B cell (primary cell): Measurements from ENCODE around the gene RBBP8.

Experiments used
- EZH2 ChIP-seq: IDR thresholded peaks from 2 replicates; pipeline ENCODE4 v1.6.1; 2012; ENCODE audit warnings: borderline replicate concordance, low read depth, mild to moderate bottlenecking, moderate library complexity, low read length; ENCODE audit not compliant: insufficient read depth, poor library complexity, severe bottlenecking
- TF ChIP-seq, protein P1 (sequence below): fragments of 200-600 bp; IDR thresholded peaks from one replicate; pipeline ENCODE4 v1.8.0; 2022; ENCODE audit warnings: antibody characterized with exemption, mild to moderate bottlenecking

DNA sequence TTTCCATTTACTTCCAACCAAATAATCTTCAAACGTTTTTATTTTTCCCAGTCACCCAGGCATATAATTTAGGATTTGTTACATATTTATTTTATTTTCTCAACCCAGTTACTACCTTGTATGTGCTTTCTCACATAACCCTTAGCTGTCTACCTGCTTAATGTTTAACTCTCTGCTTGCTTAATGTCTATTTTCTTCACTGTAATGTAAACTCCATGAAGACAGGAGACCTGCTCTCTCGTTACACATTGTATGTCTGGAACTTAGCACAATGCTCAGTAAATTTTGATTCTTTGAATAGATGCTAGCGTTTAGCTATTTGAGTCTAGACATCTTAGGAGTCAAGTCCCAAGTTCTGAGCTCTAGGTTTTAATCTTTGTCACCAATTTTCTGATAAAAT is 70.2 kb downstream of the RBBP8 start:
- TF ChIP-seq, protein P1, sequence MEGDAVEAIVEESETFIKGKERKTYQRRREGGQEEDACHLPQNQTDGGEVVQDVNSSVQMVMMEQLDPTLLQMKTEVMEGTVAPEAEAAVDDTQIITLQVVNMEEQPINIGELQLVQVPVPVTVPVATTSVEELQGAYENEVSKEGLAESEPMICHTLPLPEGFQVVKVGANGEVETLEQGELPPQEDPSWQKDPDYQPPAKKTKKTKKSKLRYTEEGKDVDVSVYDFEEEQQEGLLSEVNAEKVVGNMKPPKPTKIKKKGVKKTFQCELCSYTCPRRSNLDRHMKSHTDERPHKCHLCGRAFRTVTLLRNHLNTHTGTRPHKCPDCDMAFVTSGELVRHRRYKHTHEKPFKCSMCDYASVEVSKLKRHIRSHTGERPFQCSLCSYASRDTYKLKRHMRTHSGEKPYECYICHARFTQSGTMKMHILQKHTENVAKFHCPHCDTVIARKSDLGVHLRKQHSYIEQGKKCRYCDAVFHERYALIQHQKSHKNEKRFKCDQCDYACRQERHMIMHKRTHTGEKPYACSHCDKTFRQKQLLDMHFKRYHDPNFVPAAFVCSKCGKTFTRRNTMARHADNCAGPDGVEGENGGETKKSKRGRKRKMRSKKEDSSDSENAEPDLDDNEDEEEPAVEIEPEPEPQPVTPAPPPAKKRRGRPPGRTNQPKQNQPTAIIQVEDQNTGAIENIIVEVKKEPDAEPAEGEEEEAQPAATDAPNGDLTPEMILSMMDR, result no peak
- no peak for TF ChIP-seq EZH2
